Mucosa of gallbladder (tissue), 1 donor: ENCODE results near the gene PMM1. TPM values are rescaled to one million over a fixed set of nuclear protein-coding genes. Genes with fewer than 3 reads are reported as not detected.
"Not testable (repeated sequence)": the region's sequence is repeated elsewhere in the genome, so short reads cannot be mapped to it uniquely, and the experiment has no call there.

Experiments
- DNase-seq: peaks from one replicate; pipeline ENCODE4 v3.0.0-alpha.2; 2020; ENCODE audit warnings: low spot score
- total RNA-seq: library from RNA; stranded (reverse); gene quantifications from one replicate; pipeline ENCODE4 v1.2.1, GENCODE V29; 2021
- donor health status: DM: no; HTN: no; CAD: no.

PMM1 gene
- total RNA-seq, 1 donor from 2014 or later: 80.4 TPM

GRCh38 chr22:41563051-41563711 lies 26.5 kb downstream of the PMM1 start:
- no peak for DNase-seq

GRCh38 chr22:41562461-41562860 lies 27.2 kb downstream of the PMM1 start:
- no peak for DNase-seq

- DNase-seq: no peak
Observed at GRCh38 chr22:41561788-41562187, 27.9 kb downstream of the PMM1 start.

- DNase-seq: no peak
Observed at GRCh38 chr22:41561335-41561734, 28.3 kb downstream of the PMM1 start.

- DNase-seq: no peak
Observed at GRCh38 chr22:41560095-41560471, 29.6 kb downstream of the PMM1 start.

GRCh38 chr22:41558241-41558630 lies 31.4 kb downstream of the PMM1 start:
- DNase-seq: not testable (repeated sequence)

GRCh38 chr22:41557401-41558240 lies 32.0 kb downstream of the PMM1 start:
- DNase-seq: peak; percentile 74

- DNase-seq: no peak
Observed at GRCh38 chr22:41556561-41556960, 33.1 kb downstream of the PMM1 start.

- DNase-seq: no peak
Observed at GRCh38 chr22:41555325-41555982, 34.2 kb downstream of the PMM1 start.

- DNase-seq: no peak
Observed at GRCh38 chr22:41551877-41552582, 37.6 kb downstream of the PMM1 start.

- DNase-seq: no peak
Observed at GRCh38 chr22:41550952-41551491, 38.6 kb downstream of the PMM1 start.

GRCh38 chr22:41548830-41549211 lies 40.8 kb downstream of the PMM1 start:
- no peak for DNase-seq

- no peak for DNase-seq
Observed at GRCh38 chr22:41544671-41545476, 44.8 kb downstream of the PMM1 start.

GRCh38 chr22:41543854-41544670 lies 45.6 kb downstream of the PMM1 start, which contains the start of gene POLR3H:
Gene POLR3H, minus strand, starts transcription at chr22:41544470. Its CDS starts 369 bp downstream, at chr22:41544101.
- DNase-seq: peak; percentile 98

- no peak for DNase-seq
Observed at GRCh38 chr22:41542224-41542623, 47.4 kb downstream of the PMM1 start.

GRCh38 chr22:41541484-41541883 lies 48.2 kb downstream of the PMM1 start:
- DNase-seq: no peak

GRCh38 chr22:41540365-41540764 lies 49.3 kb downstream of the PMM1 start:
- no peak for DNase-seq

- no peak for DNase-seq
Observed at GRCh38 chr22:41540006-41540315, 49.7 kb downstream of the PMM1 start.

GRCh38 chr22:41539146-41540005 lies 50.3 kb downstream of the PMM1 start:
- no peak for DNase-seq
